ENCODE data around the gene PTAFR.

GRCh38 chr1:28208818-28209441 lies 32.4 kb upstream of the PTAFR start:
- TF ChIP-seq CTCF (IDR thresholded peaks at IDR 0.05) (peak; percentile 27 to 53 (median 31)), EP300 (IDR thresholded peaks at IDR 0.05) (no peak), POLR2A (IDR thresholded peaks at IDR 0.05) (no peak)

All from tibial nerve (tissue), 4 donors.